PC-3 (cell line): Measurements from ENCODE around the gene UBAC2. TPM values are rescaled to one million over a fixed set of nuclear protein-coding genes. Genes with fewer than 3 reads are reported as not detected.

Source experiments
- ATAC-seq: fragments of 200-7000 bp; cut with Tn5 transposase; 2 replicates; pipeline ENCODE4 v1.9.1; 2020; ENCODE audit warnings: mild to moderate bottlenecking, moderate library complexity
- BruUV-seq: library from RNA; stranded (reverse); fragments of 400-500 nt; replicated peaks from 2 replicates; lab custom pipeline; 2021; lab: Mats Ljungman, UMichigan
- CTCF ChIA-PET: fragments of 300-600 bp; sonication (Branson Sonifier 250); formaldehyde crosslinking; loops from one replicate; lab custom pipeline; 2022; ENCODE audit warnings: antibody characterized with exemption; lab: Charles Lee
- POLR2A ChIA-PET: fragments of 300-600 bp; sonication (Branson Sonifier 250); formaldehyde crosslinking; loops from one replicate; lab custom pipeline; 2022; ENCODE audit warnings: antibody characterized with exemption; ENCODE audit not compliant: unreplicated experiment; lab: Charles Lee
- DNase-seq: peaks from one replicate; pipeline ENCODE4 v3.0.0-alpha.2; 2015
- H2AFZ ChIP-seq: fragments of 300-600 bp; sonication (generic); 2 replicates; pipeline ENCODE4 v1.6.0; 2016; ENCODE audit warnings: antibody characterized with exemption, low read length
- H3F3A ChIP-seq: fragments of 300-600 bp; sonication (generic); one replicate; pipeline ENCODE4 v1.6.0; 2017; ENCODE audit warnings: antibody characterized with exemption, low read length, control low read depth, mild to moderate bottlenecking; ENCODE audit not compliant: unreplicated experiment
- H3K27ac ChIP-seq: fragments of 300-600 bp; sonication (generic); 2 replicates; pipeline ENCODE4 v1.5.1; 2016; ENCODE audit warnings: mild to moderate bottlenecking, low read length
- H3K27me3 ChIP-seq: fragments of 300-600 bp; sonication (generic); 2 replicates; pipeline ENCODE4 v1.6.1; 2016; ENCODE audit warnings: low read length, mixed read lengths
- H3K36me3 ChIP-seq: fragments of 300-600 bp; sonication (generic); 2 replicates; pipeline ENCODE4 v1.6.1; 2016; ENCODE audit warnings: low read depth, mixed run types, low read length, mixed read lengths
- H3K4me1 ChIP-seq: fragments of 300-600 bp; sonication (generic); 2 replicates; pipeline ENCODE4 v1.5.1; 2016; ENCODE audit warnings: low read length; ENCODE audit not compliant: insufficient read depth
- H3K4me2 ChIP-seq: fragments of 300-600 bp; sonication (generic); 2 replicates; pipeline ENCODE4 v1.6.0; 2016; ENCODE audit warnings: low read length
- H3K4me3 ChIP-seq: fragments of 300-600 bp; sonication (generic); 2 replicates; pipeline ENCODE4 v1.5.1; 2016; ENCODE audit warnings: mild to moderate bottlenecking, low read length, mixed read lengths
- H3K79me2 ChIP-seq: fragments of 300-600 bp; sonication (generic); 2 replicates; pipeline ENCODE4 v1.6.1; 2017; ENCODE audit warnings: low read length, mixed read lengths
- H3K9ac ChIP-seq: fragments of 300-600 bp; sonication (generic); 2 replicates; pipeline ENCODE4 v1.6.0; 2016; ENCODE audit warnings: mild to moderate bottlenecking, low read length
- H3K9me2 ChIP-seq: fragments of 300-600 bp; sonication (generic); replicated peaks from 2 replicates; pipeline ENCODE4 v1.6.1; 2016; ENCODE audit warnings: mixed run types, low read length, mixed read lengths
- H3K9me3 ChIP-seq: fragments of 300-600 bp; sonication (generic); 2 replicates; pipeline ENCODE4 v1.6.1; 2016; ENCODE audit warnings: low read length, mixed read lengths
- H4K20me1 ChIP-seq: fragments of 300-600 bp; sonication (generic); 2 replicates; pipeline ENCODE4 v1.6.1; 2016; ENCODE audit warnings: low read length, mixed read lengths
- CTCF ChIP-seq: fragments of 300-600 bp; sonication (generic); conservative IDR thresholded peaks from 2 replicates; pipeline ENCODE4 v1.5.1; 2017; ENCODE audit warnings: antibody characterized with exemption, low read depth, mild to moderate bottlenecking, low read length
- EZH2 ChIP-seq: fragments of 300-600 bp; sonication (generic); IDR thresholded peaks from one replicate; pipeline ENCODE4 v1.6.1; 2017; ENCODE audit warnings: antibody characterized with exemption, mild to moderate bottlenecking, low read length; ENCODE audit not compliant: unreplicated experiment
- EZH2phosphoT487 ChIP-seq: fragments of 300-600 bp; sonication (generic); IDR thresholded peaks from 2 replicates; pipeline ENCODE4 v1.6.1; 2018; ENCODE audit warnings: mild to moderate bottlenecking, antibody characterized with exemption, low read length, borderline replicate concordance
- intact Hi-C: fragments of 100-400 bp; cut with micrococcal nuclease; formaldehyde crosslinking; loops from 2 replicates; pipeline ENCODE4 v1.9.0; 2023
- total RNA-seq: library from RNA; depleted of rRNA; stranded (reverse); fragments of >200 nt; gene quantifications from 2 replicates; pipeline ENCODE4 v1.2.3, GENCODE V29; 2014

The UBAC2 gene
- total RNA-seq, 1 experiment from 2014 or later = 34.5 TPM

GRCh38 chr13:99276706-99277105 is 76.1 kb downstream of the UBAC2 start:
- Histone ChIP-seq H3K9ac (no peak overlapping the region), H3K4me3 (no peak overlapping the region), H3K27me3 (no peaks in the 10 kb centered on the region), H3K36me3 (no peaks in the 10 kb centered on the region), H2AFZ (no peak overlapping the region), H3K4me2 (no peak overlapping the region), H3F3A (no peaks in the 10 kb centered on the region), H3K27ac (no peak overlapping the region), H3K9me3 (no peaks in the 10 kb centered on the region), H3K4me1 (no peaks in the 10 kb centered on the region), H3K9me2 (no peaks in the 10 kb centered on the region), H3K79me2 (no peaks in the 10 kb centered on the region), H4K20me1 (no peaks in the 10 kb centered on the region)
- no peak for ATAC-seq
- POLR2A ChIA-PET = no interaction called here
- TF ChIP-seq EZH2 (no peak), CTCF (no peak), EZH2phosphoT487 (no peak)
- intact Hi-C loops = no loop called here
- no TSS peak for BruUV-seq
- DNase-seq = no peak
- CTCF ChIA-PET = no interaction called here

- TF ChIP-seq CTCF = no peak
- TF ChIP-seq EZH2phosphoT487 = no peak
- TF ChIP-seq EZH2 = no peak
- H3K9me3 ChIP-seq = no peaks in the 10 kb centered on the region
- H3K79me2 ChIP-seq = no peaks in the 10 kb centered on the region
- H3K4me2 ChIP-seq = no peak overlapping the region
- H3K4me3 ChIP-seq = no peak overlapping the region
- H3K4me1 ChIP-seq = no peaks in the 10 kb centered on the region
- intact Hi-C loops = no loop called here
- no peak for ATAC-seq
- H3K9ac ChIP-seq = no peak overlapping the region
- H4K20me1 ChIP-seq = no peaks in the 10 kb centered on the region
- H2AFZ ChIP-seq = no peak overlapping the region
- no peak overlapping the region for H3K27ac ChIP-seq
- H3K9me2 ChIP-seq = no peaks in the 10 kb centered on the region
- H3F3A ChIP-seq = no peaks in the 10 kb centered on the region
- ChIA-PET POLR2A (no interaction called here), CTCF (no interaction called here)
- no peaks in the 10 kb centered on the region for H3K27me3 ChIP-seq
- DNase-seq = no peak
- no peaks in the 10 kb centered on the region for H3K36me3 ChIP-seq
- no TSS peak for BruUV-seq
Measured at GRCh38 chr13:99277629-99278028, 77.0 kb downstream of the UBAC2 start.

GRCh38 chr13:99278200-99278599 is 77.5 kb downstream of the UBAC2 start:
- DNase-seq (no peak), ATAC-seq (no peak)
- Histone ChIP-seq H3F3A (no peaks in the 10 kb centered on the region), H3K79me2 (no peaks in the 10 kb centered on the region), H3K36me3 (no peaks in the 10 kb centered on the region), H3K27ac (no peak overlapping the region), H3K9me3 (no peaks in the 10 kb centered on the region), H2AFZ (no peak overlapping the region), H4K20me1 (no peaks in the 10 kb centered on the region), H3K27me3 (no peaks in the 10 kb centered on the region), H3K4me3 (no peak overlapping the region), H3K9me2 (no peaks in the 10 kb centered on the region), H3K4me1 (no peaks in the 10 kb centered on the region), H3K4me2 (no peak overlapping the region), H3K9ac (no peak overlapping the region)
- TF ChIP-seq CTCF = no peak
- no peak for TF ChIP-seq EZH2
- TF ChIP-seq EZH2phosphoT487 = no peak
- no TSS peak for BruUV-seq
- CTCF ChIA-PET = no interaction called here
- POLR2A ChIA-PET = no interaction called here
- intact Hi-C loops = no loop called here
